HG03095 (cell line): ENCODE measurements around the gene USP17L26.
"Not testable (repeated sequence)": the region's sequence is repeated elsewhere in the genome, so short reads cannot be mapped to it uniquely, and the experiment has no call there.

Experiments
- ATAC-seq: cut with Tn5 transposase; IDR thresholded peaks from one replicate; pipeline ENCODE4 v1.9.1; 2021; ENCODE audit warnings: moderate library complexity; ENCODE audit not compliant: unreplicated experiment

USP17L26 gene

GRCh38 chr4:9334358-9334757, at the start of gene USP17L26:
Gene USP17L26, plus strand, starts transcription at chr4:9334658. Its CDS starts 0 bp downstream, at chr4:9334658.
- ATAC-seq: not testable (repeated sequence)

GRCh38 chr4:9324191-9324590, 10.3 kb upstream of the USP17L26 start:
- ATAC-seq: not testable (repeated sequence)

- ATAC-seq: not testable (repeated sequence)
Observed at GRCh38 chr4:9324865-9325264, 9.6 kb upstream of the USP17L26 start, which contains the start of gene USP17L24. Gene USP17L24, plus strand, starts transcription at chr4:9325165. Its CDS starts 0 bp downstream, at chr4:9325165.

- ATAC-seq: not testable (repeated sequence)
Observed at GRCh38 chr4:9329611-9330010, 4.8 kb upstream of the USP17L26 start, which contains the start of gene USP17L25. Gene USP17L25, plus strand, starts transcription at chr4:9329911. Its CDS starts 0 bp downstream, at chr4:9329911.

- ATAC-seq: not testable (repeated sequence)
Observed at GRCh38 chr4:9339103-9339502, 4.6 kb downstream of the USP17L26 start, which contains the start of gene USP17L5. Gene USP17L5, plus strand, starts transcription at chr4:9339403. Its CDS starts 0 bp downstream, at chr4:9339403.

- ATAC-seq: not testable (repeated sequence)
Observed at GRCh38 chr4:9343848-9344247, 9.4 kb downstream of the USP17L26 start, which contains the start of gene USP17L27. Gene USP17L27, plus strand, starts transcription at chr4:9344148. Its CDS starts 0 bp downstream, at chr4:9344148.

GRCh38 chr4:9348593-9348992, 14.1 kb downstream of the USP17L26 start, which contains the start of gene USP17L28:
Gene USP17L28, plus strand, starts transcription at chr4:9348893. Its CDS starts 0 bp downstream, at chr4:9348893.
- not testable (repeated sequence) for ATAC-seq

GRCh38 chr4:9350866-9351265, 16.4 kb downstream of the USP17L26 start:
- not testable (repeated sequence) for ATAC-seq

GRCh38 chr4:9353338-9353737, 18.9 kb downstream of the USP17L26 start, which contains the start of gene USP17L29:
Gene USP17L29, plus strand, starts transcription at chr4:9353638. Its CDS starts 0 bp downstream, at chr4:9353638.
- not testable (repeated sequence) for ATAC-seq

GRCh38 chr4:9362829-9363228, 28.4 kb downstream of the USP17L26 start, which contains the start of gene USP17L30:
Gene USP17L30, plus strand, starts transcription at chr4:9363129. Its CDS starts 0 bp downstream, at chr4:9363129.
- ATAC-seq: not testable (repeated sequence)

- ATAC-seq: not testable (repeated sequence)
Observed at GRCh38 chr4:9379881-9380280, 45.4 kb downstream of the USP17L26 start.

GRCh38 chr4:9381012-9381534, 46.6 kb downstream of the USP17L26 start:
- ATAC-seq: not testable (repeated sequence)

GRCh38 chr4:9384126-9384525, 49.7 kb downstream of the USP17L26 start:
- ATAC-seq: no peak
